ENCODE results near the gene FAM229A. TPM values are rescaled to one million over a fixed set of nuclear protein-coding genes. Genes with fewer than 3 reads are reported as not detected.

The FAM229A gene
- total and polyA plus RNA-seq, 9 of the 15 experiments (the other 6 are each of a cell fraction or from before 2014, with no cell fraction given), result 0.04 to 21.6 (median 7.4) TPM

DNA sequence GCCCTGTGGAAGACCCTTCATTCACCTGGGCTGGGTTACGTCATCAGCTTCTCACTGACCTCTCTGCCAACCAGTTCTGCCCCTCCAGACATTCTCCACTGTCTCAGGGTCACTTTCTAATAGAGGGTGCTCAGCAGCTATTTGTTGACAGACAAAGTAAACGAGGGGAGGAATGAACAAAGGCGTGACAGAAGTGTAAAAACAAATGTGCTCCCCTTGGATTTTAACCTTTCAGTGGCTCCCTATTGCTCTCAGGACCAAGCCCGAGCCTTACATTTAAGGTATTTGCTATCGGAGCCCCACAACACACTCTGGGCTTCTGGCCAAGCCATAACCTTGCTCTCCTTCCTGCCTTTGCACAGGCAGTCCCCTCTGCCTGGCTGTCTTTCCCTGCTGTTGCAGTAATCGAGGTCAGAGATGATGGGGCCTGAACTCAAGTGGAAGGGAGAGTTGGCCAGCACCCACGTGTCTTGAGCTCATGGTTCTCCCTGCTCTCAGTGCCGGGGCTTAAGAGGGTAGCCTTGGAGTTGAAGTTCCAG, 16.9 kb downstream of the FAM229A start (continued):
- TF ChIP-seq PKNOX1 (IDR thresholded peaks at IDR 0.05) (no peak), ETV1 (tag; conservative IDR thresholded peaks at IDR 0.05; ENCODE audit: low read depth) (peak; percentile 56), ATF4 (CRISPR knock-in tag; IDR thresholded peaks at IDR 0.05) (no peak), RFX1 (IDR thresholded peaks at IDR 0.05) (no peak), DNMT1 (IDR thresholded peaks at IDR 0.05) (no peak), GATA2 (CRISPR knock-in tag; IDR thresholded peaks at IDR 0.05) (no peak), MED1 (CRISPR knock-in tag; IDR thresholded peaks at IDR 0.05; ENCODE audit: borderline replicate concordance) (no peak), ZBED1 (IDR thresholded peaks at IDR 0.05) (no peak), ZNF778 (CRISPR knock-in tag; IDR thresholded peaks at IDR 0.05) (no peak), ZNF324 (CRISPR knock-in tag; IDR thresholded peaks at IDR 0.05) (no peak), ZNF561 (CRISPR knock-in tag; conservative IDR thresholded peaks at IDR 0.05) (no peak), GABPB2 (CRISPR knock-in tag; conservative IDR thresholded peaks at IDR 0.05) (no peak), FOXK2 (conservative IDR thresholded peaks at IDR 0.05 in 1 of 2, IDR thresholded peaks at IDR 0.05 in 1 of 2; ENCODE audit: low read depth in 2 of 2) (no peak; a peak in 1 of 4 replicates)
- TF ChIP-seq, protein P1, sequence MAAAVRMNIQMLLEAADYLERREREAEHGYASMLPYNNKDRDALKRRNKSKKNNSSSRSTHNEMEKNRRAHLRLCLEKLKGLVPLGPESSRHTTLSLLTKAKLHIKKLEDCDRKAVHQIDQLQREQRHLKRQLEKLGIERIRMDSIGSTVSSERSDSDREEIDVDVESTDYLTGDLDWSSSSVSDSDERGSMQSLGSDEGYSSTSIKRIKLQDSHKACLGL (CRISPR knock-in tag; IDR thresholded peaks at IDR 0.05; ENCODE audit: borderline replicate concordance, poor library complexity, severe bottlenecking), result no peak
- TF ChIP-seq, protein P2, sequence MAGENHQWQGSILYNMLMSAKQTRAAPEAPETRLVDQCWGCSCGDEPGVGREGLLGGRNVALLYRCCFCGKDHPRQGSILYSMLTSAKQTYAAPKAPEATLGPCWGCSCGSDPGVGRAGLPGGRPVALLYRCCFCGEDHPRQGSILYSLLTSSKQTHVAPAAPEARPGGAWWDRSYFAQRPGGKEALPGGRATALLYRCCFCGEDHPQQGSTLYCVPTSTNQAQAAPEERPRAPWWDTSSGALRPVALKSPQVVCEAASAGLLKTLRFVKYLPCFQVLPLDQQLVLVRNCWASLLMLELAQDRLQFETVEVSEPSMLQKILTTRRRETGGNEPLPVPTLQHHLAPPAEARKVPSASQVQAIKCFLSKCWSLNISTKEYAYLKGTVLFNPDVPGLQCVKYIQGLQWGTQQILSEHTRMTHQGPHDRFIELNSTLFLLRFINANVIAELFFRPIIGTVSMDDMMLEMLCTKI (IDR thresholded peaks at IDR 0.05; ENCODE audit: partially characterized antibody), result no peak

Data from K562 (cell line).